Measurements from ENCODE around the gene PHAF1. TPM values are rescaled to one million over a fixed set of nuclear protein-coding genes. Genes with fewer than 3 reads are reported as not detected.

PHAF1 gene
- total RNA-seq, 1 donor from 2014 or later: 18.5 TPM

- no peak for DNase-seq (ENCODE audit: low spot score)
Measured at GRCh38 chr16:67194260-67194659, 84.5 kb downstream of the PHAF1 start.

GRCh38 chr16:67195676-67196075 is 85.9 kb downstream of the PHAF1 start:
- no peak for DNase-seq (ENCODE audit: low spot score)

GRCh38 chr16:67196881-67197280 is 87.1 kb downstream of the PHAF1 start:
- no peak for DNase-seq (ENCODE audit: low spot score)

- no peak for DNase-seq (ENCODE audit: low spot score)
Measured at GRCh38 chr16:67197704-67198103, 88.0 kb downstream of the PHAF1 start.

Other genes with a start within 250 kb of the PHAF1 start
- gene PDP2, start 229.4 kb upstream of the PHAF1 start, total RNA-seq (ENCODE audit: insufficient read depth, low replicate concordance): 16.4 TPM
- gene CDH16, start 191.1 kb upstream of the PHAF1 start, total RNA-seq (ENCODE audit: insufficient read depth, low replicate concordance): not detected
- gene RRAD, start 184.4 kb upstream of the PHAF1 start, total RNA-seq (ENCODE audit: insufficient read depth, low replicate concordance): 19.0 TPM
- gene CIAO2B, start 175.5 kb upstream of the PHAF1 start, total RNA-seq (ENCODE audit: insufficient read depth, low replicate concordance): 72.5 TPM
- gene CES2, start 174.4 kb upstream of the PHAF1 start, total RNA-seq (ENCODE audit: insufficient read depth, low replicate concordance): 53.7 TPM
- gene CES3, start 148.7 kb upstream of the PHAF1 start, total RNA-seq (ENCODE audit: insufficient read depth, low replicate concordance): 3.4 TPM
- gene CES4A, start 121.4 kb upstream of the PHAF1 start, total RNA-seq (ENCODE audit: insufficient read depth, low replicate concordance): 4.1 TPM
- gene CBFB, start 80.8 kb upstream of the PHAF1 start, total RNA-seq (ENCODE audit: insufficient read depth, low replicate concordance): 51.3 TPM
- 37.3 TPM for gene B3GNT9, start 41.1 kb downstream of the PHAF1 start, total RNA-seq (ENCODE audit: insufficient read depth, low replicate concordance)
- 10.8 TPM for gene TRADD, start 50.0 kb downstream of the PHAF1 start, total RNA-seq (ENCODE audit: insufficient read depth, low replicate concordance)
- gene FBXL8, start 50.0 kb downstream of the PHAF1 start, total RNA-seq (ENCODE audit: insufficient read depth, low replicate concordance): 9.6 TPM
- 17.3 TPM for gene HSF4, start 54.8 kb downstream of the PHAF1 start, total RNA-seq (ENCODE audit: insufficient read depth, low replicate concordance)
- gene NOL3, start 60.6 kb downstream of the PHAF1 start, total RNA-seq (ENCODE audit: insufficient read depth, low replicate concordance): 17.1 TPM
- gene MATCAP1, start 74.0 kb downstream of the PHAF1 start, total RNA-seq (ENCODE audit: insufficient read depth, low replicate concordance): 2.6 TPM
- gene EXOC3L1, start 80.2 kb downstream of the PHAF1 start, total RNA-seq (ENCODE audit: insufficient read depth, low replicate concordance): 0.24 TPM
- gene E2F4, start 82.2 kb downstream of the PHAF1 start, total RNA-seq (ENCODE audit: insufficient read depth, low replicate concordance): 85.7 TPM
- not detected for gene ELMO3, start 89.2 kb downstream of the PHAF1 start, total RNA-seq (ENCODE audit: insufficient read depth, low replicate concordance)
- 5.5 TPM for gene TMEM208, start 117.2 kb downstream of the PHAF1 start, total RNA-seq (ENCODE audit: insufficient read depth, low replicate concordance)
- gene FHOD1, start 137.5 kb downstream of the PHAF1 start, total RNA-seq (ENCODE audit: insufficient read depth, low replicate concordance): 2.6 TPM
- gene SLC9A5, start 139.0 kb downstream of the PHAF1 start, total RNA-seq (ENCODE audit: insufficient read depth, low replicate concordance): 1.2 TPM
- 20.9 TPM for gene PLEKHG4, start 169.6 kb downstream of the PHAF1 start, total RNA-seq (ENCODE audit: insufficient read depth, low replicate concordance)
- 3.4 TPM for gene KCTD19, start 216.8 kb downstream of the PHAF1 start, total RNA-seq (ENCODE audit: insufficient read depth, low replicate concordance)
- gene LRRC36, start 216.9 kb downstream of the PHAF1 start, total RNA-seq (ENCODE audit: insufficient read depth, low replicate concordance): 1.9 TPM